IMR-90 (cell line): ENCODE data around the gene RLF. TPM values are rescaled to one million over a fixed set of nuclear protein-coding genes. Genes with fewer than 3 reads are reported as not detected.

Experiments used
- ATAC-seq: fragments of 200-7000 bp; cut with Tn5 transposase; 2 replicates; pipeline ENCODE4 v1.9.1; 2020; ENCODE audit warnings: low read depth, mild to moderate bottlenecking, moderate library complexity
- BruUV-seq: library from RNA; stranded (reverse); fragments of 400-500 nt; replicated peaks from 2 replicates; lab custom pipeline; 2021; lab: Mats Ljungman, UMichigan
- CTCF ChIA-PET: fragments of 300-600 bp; formaldehyde crosslinking; extraction: SDS; loops from one replicate; lab custom pipeline; 2021; ENCODE audit warnings: antibody characterized with exemption; lab: Yijun Ruan, JAX
- POLR2A ChIA-PET: fragments of 300-600 bp; sonication (Branson Sonifier 250); formaldehyde crosslinking; loops from one replicate; lab custom pipeline; 2022; ENCODE audit warnings: antibody characterized with exemption; ENCODE audit not compliant: unreplicated experiment; lab: Charles Lee
- DNase-seq: peaks from one replicate; pipeline ENCODE4 v3.0.0; 2013
- H2AFZ ChIP-seq: replicated peaks from 2 replicates; pipeline ENCODE3; 2013; ENCODE audit warnings: low read length, mild to moderate bottlenecking; ENCODE audit not compliant: poor library complexity
- H2AK5ac ChIP-seq: 2 replicates; pipeline ENCODE4 v1.6.1; 2013; ENCODE audit warnings: low read depth, low read length, inconsistent platforms
- H2AK9ac ChIP-seq: replicated peaks from 2 replicates; pipeline ENCODE3; 2013; ENCODE audit warnings: mild to moderate bottlenecking, low read depth, low read length, moderate library complexity; ENCODE audit not compliant: poor library complexity
- H2BK120ac ChIP-seq: 2 replicates; pipeline ENCODE4 v1.6.1; 2013; ENCODE audit warnings: low read depth, low read length, inconsistent platforms
- H2BK15ac ChIP-seq: 3 replicates; pipeline ENCODE4 v1.6.1; 2013; ENCODE audit warnings: low read depth, low read length, inconsistent platforms
- H2BK20ac ChIP-seq: 2 replicates; pipeline ENCODE4 v1.6.1; 2013; ENCODE audit warnings: low read depth, mild to moderate bottlenecking, inconsistent platforms, low read length, moderate library complexity
- H2BK5ac ChIP-seq: 2 replicates; pipeline ENCODE4 v1.6.1; 2013; ENCODE audit warnings: mild to moderate bottlenecking, low read depth, low read length, inconsistent platforms; ENCODE audit not compliant: poor library complexity, severe bottlenecking
- H3K14ac ChIP-seq: replicated peaks from 2 replicates; pipeline ENCODE4 v1.6.1; 2013; ENCODE audit warnings: low read depth, low read length, inconsistent platforms
- H3K18ac ChIP-seq: 2 replicates; pipeline ENCODE4 v1.6.1; 2013; ENCODE audit warnings: low read depth, low read length, control low read depth
- H3K23ac ChIP-seq: 2 replicates; pipeline ENCODE4 v1.6.1; 2013; ENCODE audit warnings: low read depth, low read length, inconsistent platforms
- H3K27ac ChIP-seq: 2 replicates; pipeline ENCODE4 v1.5.1; 2013; ENCODE audit warnings: mild to moderate bottlenecking, control low read depth, low read length; ENCODE audit not compliant: insufficient read depth
- H3K27me3 ChIP-seq: 2 replicates; pipeline ENCODE4 v1.6.1; 2013; ENCODE audit warnings: low read length; ENCODE audit not compliant: control insufficient read depth, insufficient read depth
- H3K36me3 ChIP-seq: 2 replicates; pipeline ENCODE4 v1.6.1; 2013; ENCODE audit warnings: low read length, mixed read lengths; ENCODE audit not compliant: control insufficient read depth, insufficient read depth
- H3K4ac ChIP-seq: 2 replicates; pipeline ENCODE4 v1.6.1; 2013; ENCODE audit warnings: low read depth, low read length, inconsistent platforms
- H3K4me1 ChIP-seq: 2 replicates; pipeline ENCODE4 v1.6.1; 2013; ENCODE audit warnings: low read length, mixed read lengths; ENCODE audit not compliant: control insufficient read depth, insufficient read depth
- H3K4me2 ChIP-seq: 2 replicates; pipeline ENCODE4 v1.6.1; 2013; ENCODE audit warnings: low read depth, mild to moderate bottlenecking, control low read depth, low read length, moderate library complexity
- H3K4me3 ChIP-seq: 2 replicates; pipeline ENCODE4 v1.5.1; 2013; ENCODE audit warnings: low read depth, mild to moderate bottlenecking, control low read depth, low read length, moderate library complexity; ENCODE audit not compliant: insufficient read depth
- H3K56ac ChIP-seq: 2 replicates; pipeline ENCODE4 v1.6.1; 2013; ENCODE audit warnings: low read length, inconsistent platforms; ENCODE audit not compliant: insufficient read depth; ENCODE audit errors: extremely low read depth
- H3K79me1 ChIP-seq, 2 experiments: 2 replicates each; pipeline ENCODE4 v1.6.1; 2013; ENCODE audit warnings: low read length in 2 of 2, inconsistent platforms in 1 of 2, low read depth in 1 of 2
- H3K9ac ChIP-seq: 2 replicates; pipeline ENCODE4 v1.6.1; 2013; ENCODE audit warnings: low read depth, low read length, control low read depth
- H3K9me1 ChIP-seq: 2 replicates; pipeline ENCODE4 v1.6.1; 2013; ENCODE audit warnings: low read length, inconsistent platforms; ENCODE audit not compliant: insufficient read depth
- H3K9me3 ChIP-seq: 2 replicates; pipeline ENCODE4 v1.6.1; 2013; ENCODE audit warnings: low read length; ENCODE audit not compliant: control insufficient read depth, insufficient read depth
- H4K20me1 ChIP-seq: 2 replicates; pipeline ENCODE4 v1.6.1; 2013; ENCODE audit warnings: low read length, inconsistent platforms; ENCODE audit not compliant: insufficient read depth
- H4K5ac ChIP-seq: 2 replicates; pipeline ENCODE4 v1.6.1; 2013; ENCODE audit warnings: mild to moderate bottlenecking, low read depth, low read length, control low read depth
- H4K8ac ChIP-seq, 2 experiments: 2 replicates each; pipeline ENCODE4 v1.6.1; 2013; ENCODE audit warnings: low read depth in 2 of 2, low read length in 2 of 2, control low read depth in 1 of 2, inconsistent platforms in 1 of 2
- H4K91ac ChIP-seq: 2 replicates; pipeline ENCODE4 v1.6.1; 2013; ENCODE audit warnings: low read depth, low read length, inconsistent platforms; ENCODE audit not compliant: insufficient read depth
- BHLHE40 ChIP-seq: fragments of 150-350 bp; IDR thresholded peaks from 2 replicates; pipeline ENCODE4 v1.6.1; 2016; ENCODE audit warnings: mild to moderate bottlenecking, low read depth, low read length
- CEBPB ChIP-seq: IDR thresholded peaks from 2 replicates; pipeline ENCODE4 v1.6.1; 2012; ENCODE audit warnings: low read depth, low read length, improper control_type of control experiment
- CHD1 ChIP-seq: IDR thresholded peaks from 2 replicates; pipeline ENCODE4 v1.6.1; 2012; ENCODE audit warnings: low read depth, low read length, improper control_type of control experiment
- FOS ChIP-seq: fragments of 150-350 bp; IDR thresholded peaks from 2 replicates; pipeline ENCODE4 v1.6.1; 2016; ENCODE audit warnings: low read depth, low read length
- MAZ ChIP-seq: IDR thresholded peaks from 2 replicates; pipeline ENCODE4 v1.6.1; 2012; ENCODE audit warnings: low read depth, mild to moderate bottlenecking, low read length, improper control_type of control experiment, moderate library complexity, borderline replicate concordance
- MXI1 ChIP-seq: IDR thresholded peaks from 2 replicates; pipeline ENCODE4 v1.6.1; 2012; ENCODE audit warnings: low read depth, mild to moderate bottlenecking, low read length, moderate library complexity, borderline replicate concordance
- NFE2L2 ChIP-seq: fragments of 150-350 bp; IDR thresholded peaks from 2 replicates; pipeline ENCODE4 v1.6.1; 2016; ENCODE audit warnings: low read depth, mild to moderate bottlenecking, low read length
- RAD21 ChIP-seq: IDR thresholded peaks from 2 replicates; pipeline ENCODE4 v1.6.1; 2012; ENCODE audit warnings: low read length, improper control_type of control experiment
- RCOR1 ChIP-seq: IDR thresholded peaks from 2 replicates; pipeline ENCODE4 v1.6.1; 2012; ENCODE audit warnings: mild to moderate bottlenecking, low read length, improper control_type of control experiment; ENCODE audit not compliant: insufficient replicate concordance
- RFX5 ChIP-seq: IDR thresholded peaks from 2 replicates; pipeline ENCODE4 v1.8.0; 2012; ENCODE audit warnings: low read depth, mild to moderate bottlenecking, low read length, moderate library complexity
- SMC3 ChIP-seq: fragments of 150-350 bp; IDR thresholded peaks from 2 replicates; pipeline ENCODE4 v1.6.1; 2016; ENCODE audit warnings: low read depth, mild to moderate bottlenecking, antibody characterized with exemption, low read length, moderate library complexity
- WGBS, 2 experiments: methylation state at CpG; one replicate each; pipeline versions ENCODE4 v1.1.5 to v1.1.7; 2013; ENCODE audit warnings: missing lambda C conversion rate in 2 of 2; ENCODE audit not compliant: insufficient read length in 1 of 2; ENCODE audit errors: extremely low coverage in 2 of 2; 5-methylcytosine and 5-hydroxymethylcytosine counted together
- dilution Hi-C: fragments of 300-500 bp; cut with HindIII; formaldehyde crosslinking; loops from one replicate; pipeline ENCODE4 v1.14.3; 2018; ENCODE audit warnings: low sequenced_read_pairs; ENCODE audit not compliant: unreplicated experiment
- in situ Hi-C: fragments of 300-500 bp; cut with MboI; formaldehyde crosslinking; loops from 3 replicates; pipeline ENCODE4 v1.14.3; 2019; ENCODE audit warnings: low sequenced_read_pairs, inconsistent platforms, mixed read lengths
- intact Hi-C: fragments of 100-400 bp; cut with micrococcal nuclease; formaldehyde crosslinking; loops from 2 replicates; pipeline ENCODE4 v1.10.0; 2022
- polyA plus RNA-seq, 3 experiments: library from polyadenylated mRNA; depleted of rRNA; stranded (reverse); fragments of >200 nt; gene quantifications; 2 replicates each; pipeline ENCODE4 v1.2.3, GENCODE V29; 2012; ENCODE audit warnings: low replicate concordance in 1 of 3
- total RNA-seq: library from RNA; depleted of rRNA; stranded (reverse); fragments of >200 nt; gene quantifications from 2 replicates; pipeline ENCODE4 v1.2.3, GENCODE V29; 2012
- TF ChIP-seq, protein P1 (sequence below): conservative IDR thresholded peaks from 2 replicates; pipeline ENCODE4 v1.5.1; 2012; ENCODE audit warnings: mild to moderate bottlenecking, low read depth, low read length, improper control_type of control experiment
- TF ChIP-seq, protein P2 (sequence below): fragments of 150-350 bp; IDR thresholded peaks from 2 replicates; pipeline ENCODE4 v1.6.1; 2017; ENCODE audit warnings: mild to moderate bottlenecking, antibody characterized with exemption, low read length, low read depth
- TF ChIP-seq, protein P3 (sequence below): fragments of 150-350 bp; IDR thresholded peaks from 2 replicates; pipeline ENCODE4 v1.6.1; 2016; ENCODE audit warnings: low read depth, mild to moderate bottlenecking, low read length, moderate library complexity, borderline replicate concordance

The RLF gene
- total and polyA plus RNA-seq, 2 of the 4 experiments (the other 2 are of a cell fraction): 4.4 to 29.8 TPM

DNA sequence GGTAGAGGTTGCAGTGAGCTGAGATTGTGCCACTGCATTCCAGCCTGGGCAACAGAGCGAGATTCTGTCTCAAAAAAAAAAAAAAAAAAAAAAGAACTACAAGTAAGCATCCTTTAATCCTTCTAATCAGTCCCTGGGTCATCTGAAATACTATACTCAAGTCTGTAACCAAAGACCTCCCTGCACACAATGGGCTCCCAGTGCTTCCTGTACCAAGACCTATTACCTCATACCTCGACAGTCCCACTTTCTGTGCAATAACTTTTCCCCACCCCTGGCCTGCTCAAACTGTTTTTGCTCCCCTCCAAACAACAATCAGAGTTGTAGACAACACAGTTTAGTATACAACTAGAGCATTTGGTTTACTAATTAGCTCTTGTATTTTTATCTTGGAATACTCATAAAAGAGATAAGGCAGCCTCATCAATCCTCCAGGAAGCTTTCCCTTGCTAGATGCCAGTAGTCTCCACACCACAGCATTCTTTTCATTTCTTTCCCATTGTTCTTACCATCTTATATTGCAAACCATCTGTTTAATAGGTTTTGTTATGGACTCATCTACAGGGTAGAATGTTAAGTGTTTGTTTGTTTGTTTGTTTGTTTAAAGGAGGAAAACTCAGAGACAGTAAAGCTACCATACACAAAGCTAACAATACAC lies 19.2 kb upstream of the RLF start:
- H2AK5ac ChIP-seq: no peak overlapping the region
- H2AK9ac ChIP-seq: no peak overlapping the region
- ATAC-seq: no peak
- H2BK5ac ChIP-seq: no peak overlapping the region
- no peak overlapping the region for H2BK120ac ChIP-seq
- H3K56ac ChIP-seq: no peak overlapping the region
- H4K20me1 ChIP-seq: no peaks in the 10 kb centered on the region
- no peak overlapping the region for H3K14ac ChIP-seq
- no peak overlapping the region for H2BK15ac ChIP-seq
- H3K23ac ChIP-seq: no peak overlapping the region
- no peak overlapping the region for H3K18ac ChIP-seq
- H3K27me3 ChIP-seq: peaks cover 19% of the 10 kb centered on the region
- no peak overlapping the region for H4K8ac ChIP-seq
- H4K91ac ChIP-seq: no peak overlapping the region
- no peaks in the 10 kb centered on the region for H3K79me1 ChIP-seq
- dilution Hi-C loops: no loop called here
- no CpG with 5 or more reads among the region's 2 CpGs for WGBS, 2 experiments
- no peak overlapping the region for H3K9ac ChIP-seq
- TF ChIP-seq RCOR1 (no peak), BHLHE40 (no peak), MXI1 (no peak), CHD1 (no peak), RAD21 (no peak), RFX5 (no peak), CEBPB (no peak), FOS (no peak), NFE2L2 (no peak), SMC3 (no peak), MAZ (no peak)
- TF ChIP-seq, protein P1, sequence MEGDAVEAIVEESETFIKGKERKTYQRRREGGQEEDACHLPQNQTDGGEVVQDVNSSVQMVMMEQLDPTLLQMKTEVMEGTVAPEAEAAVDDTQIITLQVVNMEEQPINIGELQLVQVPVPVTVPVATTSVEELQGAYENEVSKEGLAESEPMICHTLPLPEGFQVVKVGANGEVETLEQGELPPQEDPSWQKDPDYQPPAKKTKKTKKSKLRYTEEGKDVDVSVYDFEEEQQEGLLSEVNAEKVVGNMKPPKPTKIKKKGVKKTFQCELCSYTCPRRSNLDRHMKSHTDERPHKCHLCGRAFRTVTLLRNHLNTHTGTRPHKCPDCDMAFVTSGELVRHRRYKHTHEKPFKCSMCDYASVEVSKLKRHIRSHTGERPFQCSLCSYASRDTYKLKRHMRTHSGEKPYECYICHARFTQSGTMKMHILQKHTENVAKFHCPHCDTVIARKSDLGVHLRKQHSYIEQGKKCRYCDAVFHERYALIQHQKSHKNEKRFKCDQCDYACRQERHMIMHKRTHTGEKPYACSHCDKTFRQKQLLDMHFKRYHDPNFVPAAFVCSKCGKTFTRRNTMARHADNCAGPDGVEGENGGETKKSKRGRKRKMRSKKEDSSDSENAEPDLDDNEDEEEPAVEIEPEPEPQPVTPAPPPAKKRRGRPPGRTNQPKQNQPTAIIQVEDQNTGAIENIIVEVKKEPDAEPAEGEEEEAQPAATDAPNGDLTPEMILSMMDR: no peak
- TF ChIP-seq, protein P2, sequence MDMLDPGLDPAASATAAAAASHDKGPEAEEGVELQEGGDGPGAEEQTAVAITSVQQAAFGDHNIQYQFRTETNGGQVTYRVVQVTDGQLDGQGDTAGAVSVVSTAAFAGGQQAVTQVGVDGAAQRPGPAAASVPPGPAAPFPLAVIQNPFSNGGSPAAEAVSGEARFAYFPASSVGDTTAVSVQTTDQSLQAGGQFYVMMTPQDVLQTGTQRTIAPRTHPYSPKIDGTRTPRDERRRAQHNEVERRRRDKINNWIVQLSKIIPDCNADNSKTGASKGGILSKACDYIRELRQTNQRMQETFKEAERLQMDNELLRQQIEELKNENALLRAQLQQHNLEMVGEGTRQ: no peak
- TF ChIP-seq, protein P3, sequence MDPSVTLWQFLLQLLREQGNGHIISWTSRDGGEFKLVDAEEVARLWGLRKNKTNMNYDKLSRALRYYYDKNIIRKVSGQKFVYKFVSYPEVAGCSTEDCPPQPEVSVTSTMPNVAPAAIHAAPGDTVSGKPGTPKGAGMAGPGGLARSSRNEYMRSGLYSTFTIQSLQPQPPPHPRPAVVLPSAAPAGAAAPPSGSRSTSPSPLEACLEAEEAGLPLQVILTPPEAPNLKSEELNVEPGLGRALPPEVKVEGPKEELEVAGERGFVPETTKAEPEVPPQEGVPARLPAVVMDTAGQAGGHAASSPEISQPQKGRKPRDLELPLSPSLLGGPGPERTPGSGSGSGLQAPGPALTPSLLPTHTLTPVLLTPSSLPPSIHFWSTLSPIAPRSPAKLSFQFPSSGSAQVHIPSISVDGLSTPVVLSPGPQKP: no peak
- intact Hi-C loops: loop anchor here (5.0 kb wide), 3 partner anchors 45 to 525 kb away; partner anchors contain the start of genes COL9A2, PPT1 and RIMS3
- H4K5ac ChIP-seq: no peak overlapping the region
- ChIA-PET POLR2A (no interaction called here), CTCF (interaction anchor here (0.6 to 4.0 kb wide), 5 partner anchors 11 to 305 kb away, joined by 3 to 39 read pairs (median 4); no protein-coding TSS in a partner anchor)
- no peak overlapping the region for H3K27ac ChIP-seq
- no peak overlapping the region for H3K4me2 ChIP-seq
- in situ Hi-C loops: no loop called here
- peak; percentile 15 for DNase-seq
- no TSS peak for BruUV-seq
- no peaks in the 10 kb centered on the region for H3K4me1 ChIP-seq
- no peak overlapping the region for H3K4me3 ChIP-seq
- no peak overlapping the region for H2BK20ac ChIP-seq
- H3K36me3 ChIP-seq: no peaks in the 10 kb centered on the region
- H3K9me3 ChIP-seq: peaks cover 5% of the 10 kb centered on the region
- H3K4ac ChIP-seq: no peak overlapping the region
- H2AFZ ChIP-seq: no peak overlapping the region
- no peaks in the 10 kb centered on the region for H3K9me1 ChIP-seq
